K562 (cell line): ENCODE results near the gene ATF7IP. TPM values are rescaled to one million over a fixed set of nuclear protein-coding genes. Genes with fewer than 3 reads are reported as not detected.

ENCODE experiments used
- ATAC-seq: fragments of 200-7000 bp; cut with Tn5 transposase; 3 replicates; pipeline ENCODE4 v1.9.1; 2020; ENCODE audit warnings: moderate library complexity
- BruUV-seq: library from RNA; stranded (reverse); fragments of 400-500 nt; replicated peaks from 2 replicates; lab custom pipeline; 2021; lab: Mats Ljungman, UMichigan
- CTCF ChIA-PET: fragments of 300-600 bp; formaldehyde crosslinking; extraction: SDS; loops from one replicate; lab custom pipeline; 2021; ENCODE audit warnings: low intra/inter-chr PET ratio; lab: Yijun Ruan, JAX
- POLR2A ChIA-PET: fragments of 300-600, 350-650 bp; sonication (Branson Sonifier 250); formaldehyde crosslinking; extraction: SDS; loops from one replicate; lab custom pipeline; 2021; ENCODE audit warnings: antibody characterized with exemption, inconsistent platforms; lab: Yijun Ruan, JAX
- DNase-seq, 4 experiments: peaks; one replicate each; pipeline versions ENCODE4 v3.0.0 to v3.0.0-alpha.2; 2011 to 2018; ENCODE audit warnings: low spot score in 3 of 4, mixed read lengths in 3 of 4; ENCODE audit errors: extremely low read depth in 1 of 4
- FAIRE-seq: peaks from 2 replicates; lab custom pipeline; 2011; peaks lifted over from hg19 to GRCh38; lab: Jason Lieb, UNC
- H2AFZ ChIP-seq: 2 replicates; pipeline ENCODE4 v1.6.0; 2011; ENCODE audit warnings: low read depth, low read length, control low read depth, inconsistent platforms
- H3K27ac ChIP-seq: fragments of 200-600 bp; 3 replicates; pipeline ENCODE4 v1.8.0; 2011; ENCODE audit warnings: low read depth, mild to moderate bottlenecking, control low read depth, inconsistent platforms, low read length, moderate library complexity, mixed read lengths; ENCODE audit errors: extremely low read depth
- H3K27me3 ChIP-seq, 2 experiments: fragments of 300-600 bp in 1 of 2; 2 replicates in 1 of 2; 3 replicates in 1 of 2; pipeline versions ENCODE4 v1.6.0 to v1.8.0; 2011; ENCODE audit warnings: inconsistent platforms in 2 of 2, low read length in 2 of 2, mild to moderate bottlenecking in 1 of 2, mixed read lengths in 1 of 2, moderate library complexity in 1 of 2; ENCODE audit not compliant: control insufficient read depth in 2 of 2, insufficient read depth in 2 of 2
- H3K36me3 ChIP-seq: fragments of 300-600 bp; 3 replicates; pipeline ENCODE4 v1.8.0; 2011; ENCODE audit warnings: mild to moderate bottlenecking, low read length, inconsistent platforms; ENCODE audit not compliant: control insufficient read depth, insufficient read depth
- H3K4me1 ChIP-seq, 2 experiments: fragments of 200-600 bp in 1 of 2; replicated peaks in 1 of 2; 2 replicates in 1 of 2; 3 replicates in 1 of 2; pipeline versions ENCODE4 v1.5.1 to v1.8.0; 2011; ENCODE audit warnings: inconsistent platforms in 2 of 2, low read length in 2 of 2, mild to moderate bottlenecking in 1 of 2, mixed read lengths in 1 of 2, moderate library complexity in 1 of 2; ENCODE audit not compliant: control insufficient read depth in 2 of 2, insufficient read depth in 2 of 2
- H3K4me2 ChIP-seq: 2 replicates; pipeline ENCODE4 v1.6.1; 2011; ENCODE audit warnings: low read length, control low read depth, inconsistent platforms, mixed read lengths; ENCODE audit not compliant: insufficient read depth
- H3K4me3 ChIP-seq: fragments of 200-600 bp; sonication (generic), shearing (Covaris generic); 2 replicates; pipeline ENCODE4 v1.5.1; 2016; ENCODE audit warnings: control low read depth, inconsistent platforms
- H3K79me2 ChIP-seq: fragments of 200-600 bp; 3 replicates; pipeline ENCODE4 v1.8.0; 2011; ENCODE audit warnings: low read length, inconsistent platforms; ENCODE audit not compliant: control insufficient read depth, insufficient read depth
- H3K9ac ChIP-seq, 2 experiments: 2 replicates each; pipeline versions ENCODE4 v1.6.0 to v1.6.1; 2011; ENCODE audit warnings: low read depth in 2 of 2, low read length in 2 of 2, control low read depth in 1 of 2, inconsistent platforms in 1 of 2, mild to moderate bottlenecking in 1 of 2, mixed read lengths in 1 of 2; ENCODE audit not compliant: insufficient read depth in 1 of 2
- H3K9me1 ChIP-seq: one replicate; pipeline ENCODE4 v1.6.0; 2011; ENCODE audit warnings: inconsistent platforms, mild to moderate bottlenecking, low read length, moderate library complexity; ENCODE audit not compliant: control insufficient read depth, insufficient read depth
- H3K9me3 ChIP-seq: replicated peaks from 2 replicates; pipeline ENCODE4 v1.5.1; 2011; ENCODE audit warnings: low read depth, low read length, inconsistent platforms; ENCODE audit not compliant: control insufficient read depth, insufficient read depth
- H4K20me1 ChIP-seq: replicated peaks from 2 replicates; pipeline ENCODE4 v1.6.1; 2011; ENCODE audit warnings: low read length, inconsistent platforms, mixed read lengths; ENCODE audit not compliant: control insufficient read depth, insufficient read depth
- BRCA1 ChIP-seq, 2 experiments: fragments of 450-650 bp in 1 of 2; sonication (generic) in 1 of 2; formaldehyde crosslinking in 1 of 2; IDR thresholded peaks; 2 replicates each; pipeline versions ENCODE4 v1.5.0 to v1.6.1; 2017 to 2020; ENCODE audit warnings: mild to moderate bottlenecking in 1 of 2, missing genetic modification reagents in 1 of 2
- E2F4 ChIP-seq: sonication (generic); formaldehyde crosslinking; IDR thresholded peaks from 2 replicates; pipeline ENCODE4 v1.8.0; 2022; ENCODE audit warnings: mild to moderate bottlenecking, low read depth, missing genetic modification reagents
- HOXB6 ChIP-seq: fragments of 250-450 bp; sonication (Bioruptor Pico); IDR thresholded peaks from 2 replicates; pipeline ENCODE4 v1.5.1; 2022; ENCODE audit warnings: mild to moderate bottlenecking, borderline replicate concordance
- NR2C1 ChIP-seq, 2 experiments: fragments of 450-650 bp; IDR thresholded peaks; 2 replicates each; pipeline ENCODE4 v1.6.1; 2017; ENCODE audit warnings: mild to moderate bottlenecking in 2 of 2, antibody characterized with exemption in 1 of 2, inconsistent platforms in 1 of 2, missing compliant biosample characterization in 1 of 2, missing genetic modification characterization in 1 of 2
- NUFIP1 ChIP-seq: fragments of 450-650 bp; IDR thresholded peaks from 2 replicates; pipeline ENCODE4 v1.6.1; 2018; ENCODE audit not compliant: partially characterized antibody
- PTBP1 ChIP-seq: fragments of 200-400 bp; formaldehyde crosslinking; IDR thresholded peaks from 2 replicates; pipeline ENCODE4 v1.6.1; 2017; ENCODE audit warnings: low read depth, low read length
- SIRT6 ChIP-seq: IDR thresholded peaks from one replicate; pipeline ENCODE4 v1.6.1; 2012; ENCODE audit warnings: low read depth, mild to moderate bottlenecking, control low read depth, inconsistent platforms, low read length, moderate library complexity
- SMC3 ChIP-seq: conservative IDR thresholded peaks from 2 replicates; pipeline ENCODE4 v1.6.1; 2011; ENCODE audit warnings: low read depth, low read length, improper control_type of control experiment; ENCODE audit not compliant: insufficient read depth
- ZNF407 ChIP-seq: fragments of 450-650 bp; IDR thresholded peaks from 2 replicates; pipeline ENCODE4 v1.6.1; 2016; ENCODE audit warnings: low read depth
- ZNF408 ChIP-seq: fragments of 250-450 bp; sonication (Bioruptor Pico); IDR thresholded peaks from 2 replicates; pipeline ENCODE4 v1.4.0; 2020; ENCODE audit warnings: low read depth, mild to moderate bottlenecking, moderate library complexity
- WGBS: fragments of 100-300 bp; shearing (Covaris generic); methylation state at CpG from one replicate; pipeline ENCODE4 v1.1.6; 2016; ENCODE audit warnings: low coverage, mixed read lengths; ENCODE audit not compliant: insufficient coverage; ENCODE audit errors: missing lambda C conversion rate; 5-methylcytosine and 5-hydroxymethylcytosine counted together
- in situ Hi-C: fragments of 300-500 bp; cut with MboI; formaldehyde crosslinking; loops from 4 replicates; pipeline ENCODE4 v1.15.0; 2018; ENCODE audit warnings: inconsistent platforms, mixed read lengths
- intact Hi-C: fragments of 100-400 bp; cut with micrococcal nuclease; formaldehyde crosslinking; loops from 2 replicates; pipeline ENCODE4 v1.14.2; 2022
- polyA plus RNA-seq, 8 experiments: library from polyadenylated mRNA; depleted of rRNA in 4 of 8; stranded (reverse) in 5 of 8; unstranded in 3 of 8; fragments of >200 nt; fragmentation: Nextera tagmentation in 2 of 8; fragmentation: Illumina TruSeq in 1 of 8; extraction: Ambion mirVana in 2 of 8; extraction: Trizol in 1 of 8; gene quantifications; 2 replicates each; pipeline versions ENCODE4 v1.2.1 to v1.2.3, GENCODE V29; 2011 to 2014; ENCODE audit warnings: inconsistent platforms in 1 of 8, missing spikeins in 1 of 8
- total RNA-seq, 7 experiments: library from RNA; depleted of rRNA in 6 of 7; stranded (reverse); fragments of >200 nt in 6 of 7; fragmentation: Illumina TruSeq in 2 of 7; extraction: Trizol in 2 of 7; gene quantifications; 2 replicates each; pipeline versions ENCODE4 v1.2.1 to v1.2.3, GENCODE V29; 2011 to 2021; ENCODE audit warnings: low replicate concordance in 1 of 7
- TF ChIP-seq, protein P1 (sequence below): fragments of 250-450 bp; sonication (Bioruptor Pico); IDR thresholded peaks from 2 replicates; pipeline ENCODE4 v1.5.1; 2021; ENCODE audit warnings: mild to moderate bottlenecking

ATF7IP gene
- total and polyA plus RNA-seq, 9 of the 15 experiments (the other 6 are each of a cell fraction or from before 2014, with no cell fraction given), result 2.8 to 27.1 (median 11.0) TPM

DNA sequence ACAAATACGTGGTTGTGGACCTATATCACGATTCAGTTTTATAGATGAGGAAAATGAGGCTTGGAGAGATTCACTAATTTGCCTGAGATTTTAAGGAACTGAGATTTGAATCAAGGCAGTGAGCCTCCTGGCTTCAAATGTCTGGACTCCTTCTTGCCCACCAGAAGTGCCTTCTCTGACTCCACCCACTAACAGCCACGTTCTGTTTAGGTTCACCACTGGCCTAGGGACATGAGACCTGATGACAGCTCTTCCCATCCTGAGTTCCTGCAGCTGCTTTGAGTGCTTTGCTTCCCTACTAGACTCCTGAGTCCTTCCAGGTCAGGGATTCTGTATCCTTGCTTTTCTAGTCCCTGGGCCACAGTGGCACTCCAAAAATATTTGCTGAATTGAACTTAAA, 145.1 kb downstream of the ATF7IP start:
- Histone ChIP-seq H3K9me3 (no peaks in the 10 kb centered on the region), H3K27ac (no peak overlapping the region), H3K79me2 (no peaks in the 10 kb centered on the region), H3K36me3 (peaks cover 14% of the 10 kb centered on the region; the same call in 1 of the 3 replicates), H3K4me2 (no peak overlapping the region), H3K9ac (no peak overlapping the region), H3K4me1 (no peaks in the 10 kb centered on the region; a peak in 1 of 5 replicates), H3K4me3 (no peak overlapping the region), H4K20me1 (no peaks in the 10 kb centered on the region), H2AFZ (no peak overlapping the region), H3K27me3 (no peaks in the 10 kb centered on the region), H3K9me1 (no peaks in the 10 kb centered on the region)
- WGBS, result 42% methylated on average over 3 of the region's 3 CpGs
- BruUV-seq, result no TSS peak
- CTCF ChIA-PET, result no interaction called here
- in situ Hi-C loops (no loop called here), intact Hi-C loops (no loop called here)
- ATAC-seq (no peak), FAIRE-seq (no peak), DNase-seq (no peak)
- POLR2A ChIA-PET, result no interaction called here
- TF ChIP-seq SIRT6, result no peak
- TF ChIP-seq BRCA1 (IDR thresholded peaks at IDR 0.05), result no peak
- TF ChIP-seq BRCA1 (CRISPR knock-in tag; IDR thresholded peaks at IDR 0.05), result no peak
- TF ChIP-seq, protein P1, sequence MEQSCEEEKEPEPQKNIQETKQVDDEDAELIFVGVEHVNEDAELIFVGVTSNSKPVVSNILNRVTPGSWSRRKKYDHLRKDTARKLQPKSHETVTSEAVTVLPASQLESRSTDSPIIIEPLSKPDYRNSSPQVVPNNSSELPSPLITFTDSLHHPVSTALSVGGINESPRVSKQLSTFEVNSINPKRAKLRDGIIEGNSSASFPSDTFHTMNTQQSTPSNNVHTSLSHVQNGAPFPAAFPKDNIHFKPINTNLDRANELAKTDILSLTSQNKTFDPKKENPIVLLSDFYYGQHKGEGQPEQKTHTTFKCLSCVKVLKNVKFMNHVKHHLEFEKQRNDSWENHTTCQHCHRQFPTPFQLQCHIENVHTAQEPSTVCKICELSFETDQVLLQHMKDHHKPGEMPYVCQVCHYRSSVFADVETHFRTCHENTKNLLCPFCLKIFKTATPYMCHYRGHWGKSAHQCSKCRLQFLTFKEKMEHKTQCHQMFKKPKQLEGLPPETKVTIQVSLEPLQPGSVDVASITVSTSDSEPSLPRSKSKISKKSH (CRISPR knock-in tag), result no peak
- no peak for TF ChIP-seq NUFIP1
- no peak for TF ChIP-seq ZNF407
- TF ChIP-seq PTBP1, result no peak
- TF ChIP-seq NR2C1 (IDR thresholded peaks at IDR 0.05), result no peak
- TF ChIP-seq NR2C1 (tag; IDR thresholded peaks at IDR 0.05), result no peak
- TF ChIP-seq ZNF408 (CRISPR knock-in tag), result no peak
- no peak for TF ChIP-seq SMC3
- no peak for TF ChIP-seq E2F4 (CRISPR knock-in tag)
- TF ChIP-seq HOXB6 (CRISPR knock-in tag), result no peak
